HL-60 (cell line): ENCODE measurements around the gene SNRNP27.

Source experiments
- CTCF ChIP-seq: IDR thresholded peaks from one replicate; pipeline ENCODE4 v1.5.1; 2011; ENCODE audit warnings: low read length, control low read depth, inconsistent platforms; ENCODE audit not compliant: insufficient read depth
- GABPA ChIP-seq: IDR thresholded peaks from 2 replicates; pipeline ENCODE4 v1.6.1; 2012; ENCODE audit warnings: low read depth

- TF ChIP-seq CTCF, result no peak
- TF ChIP-seq GABPA, result no peak
These were observed 30.5 kb upstream of the SNRNP27 start for GRCh38 chr2:69863298-69863697.
